A673 (cell line): ENCODE results near the gene OR2A14. TPM values are rescaled to one million over a fixed set of nuclear protein-coding genes. Genes with fewer than 3 reads are reported as not detected.
A peak's percentile ranks its signal among the peaks of the same experiment; 100 is the strongest.
"Not testable (repeated sequence)": the region's sequence is repeated elsewhere in the genome, so short reads cannot be mapped to it uniquely, and the experiment has no call there.

Experiments
- BruUV-seq: library from RNA; stranded (reverse); fragments of 400-500 nt; replicated peaks from 2 replicates; lab custom pipeline; 2021; lab: Mats Ljungman, UMichigan
- CTCF ChIA-PET: fragments of 300-600 bp; sonication (Branson Sonifier 250); formaldehyde crosslinking; loops from one replicate; lab custom pipeline; 2022; ENCODE audit warnings: antibody characterized with exemption; lab: Charles Lee
- POLR2A ChIA-PET: fragments of 300-600 bp; sonication (Branson Sonifier 250); formaldehyde crosslinking; loops from one replicate; lab custom pipeline; 2022; ENCODE audit warnings: antibody characterized with exemption; ENCODE audit not compliant: low non-redundant PET; lab: Charles Lee
- DNase-seq: peaks from one replicate; pipeline ENCODE4 v3.0.0-alpha.2; 2015; ENCODE audit warnings: low spot score
- H3K27ac ChIP-seq: fragments of 200-600 bp; sonication (generic); 2 replicates; pipeline ENCODE4 v1.5.1; 2016; ENCODE audit warnings: mixed run types, low read depth, mild to moderate bottlenecking, mixed read lengths, antibody characterized with exemption, low read length; ENCODE audit not compliant: poor library complexity, severe bottlenecking
- H3K27me3 ChIP-seq: fragments of 200-600 bp; sonication (generic); replicated peaks from 2 replicates; pipeline ENCODE4 v1.6.1; 2017; ENCODE audit warnings: mixed run types, low read depth, mild to moderate bottlenecking, mixed read lengths, antibody characterized with exemption, low read length; ENCODE audit not compliant: insufficient read depth, poor library complexity
- H3K36me3 ChIP-seq: fragments of 200-600 bp; sonication (generic); 2 replicates; pipeline ENCODE4 v1.6.1; 2016; ENCODE audit warnings: mixed run types, mild to moderate bottlenecking, mixed read lengths, antibody characterized with exemption, low read length; ENCODE audit not compliant: insufficient read depth, poor library complexity, severe bottlenecking
- H3K4me1 ChIP-seq: fragments of 200-600 bp; sonication (generic); 2 replicates; pipeline ENCODE4 v1.6.1; 2017; ENCODE audit warnings: mixed run types, mild to moderate bottlenecking, mixed read lengths, antibody characterized with exemption, low read length; ENCODE audit not compliant: insufficient read depth, poor library complexity, severe bottlenecking
- H3K4me3 ChIP-seq: fragments of 200-600 bp; sonication (generic); 2 replicates; pipeline ENCODE4 v1.5.1; 2016; ENCODE audit warnings: low read depth, mixed run types, mild to moderate bottlenecking, mixed read lengths, low read length; ENCODE audit not compliant: poor library complexity, severe bottlenecking
- H3K9me3 ChIP-seq: fragments of 200-600 bp; sonication (generic); 2 replicates; pipeline ENCODE4 v1.6.1; 2016; ENCODE audit warnings: mixed run types, low read depth, mild to moderate bottlenecking, mixed read lengths, antibody characterized with exemption, low read length; ENCODE audit not compliant: poor library complexity, severe bottlenecking
- CTCF ChIP-seq: fragments of 300-800, 200-600 bp; sonication (generic); conservative IDR thresholded peaks from 2 replicates; pipeline ENCODE4 v1.5.1; 2017; ENCODE audit warnings: low read depth, mild to moderate bottlenecking, antibody characterized with exemption, low read length, moderate library complexity, mixed read lengths
- EZH2 ChIP-seq: fragments of 200-600 bp; sonication (generic); IDR thresholded peaks from 2 replicates; pipeline ENCODE4 v1.6.1; 2017; ENCODE audit warnings: borderline replicate concordance, low read depth, mild to moderate bottlenecking, mixed read lengths, antibody characterized with exemption, low read length; ENCODE audit not compliant: poor library complexity, severe bottlenecking
- intact Hi-C: fragments of 100-400 bp; cut with micrococcal nuclease; formaldehyde crosslinking; loops from one replicate; pipeline ENCODE4 v1.10.0; 2022; ENCODE audit not compliant: unreplicated experiment
- total RNA-seq: library from RNA; stranded (reverse); gene quantifications from 2 replicates; pipeline ENCODE4 v1.2.3, GENCODE V29; 2021

The OR2A14 gene
- total RNA-seq, 1 experiment from 2014 or later, result not detected

- no peak for DNase-seq
- no peak for TF ChIP-seq CTCF
- TF ChIP-seq EZH2, result no peak
- intact Hi-C loops, result no loop called here
- H3K36me3 ChIP-seq, result no peaks in the 10 kb centered on the region
- no peak overlapping the region for H3K4me3 ChIP-seq
- H3K4me1 ChIP-seq, result no peaks in the 10 kb centered on the region
- ChIA-PET CTCF (no interaction called here), POLR2A (no interaction called here)
- no peak overlapping the region for H3K27ac ChIP-seq
- H3K9me3 ChIP-seq, result no peaks in the 10 kb centered on the region
- no TSS peak for BruUV-seq
- no peaks in the 10 kb centered on the region for H3K27me3 ChIP-seq
These were observed 9.3 kb upstream of the OR2A14 start for GRCh38 chr7:144113651-144114050.

GRCh38 chr7:144118341-144118740 lies 4.6 kb upstream of the OR2A14 start:
- intact Hi-C loops, result no loop called here
- no TSS peak for BruUV-seq
- H3K4me1 ChIP-seq, result no peaks in the 10 kb centered on the region
- ChIA-PET CTCF (no interaction called here), POLR2A (no interaction called here)
- H3K27me3 ChIP-seq, result no peaks in the 10 kb centered on the region
- no peak for TF ChIP-seq EZH2
- no peak for TF ChIP-seq CTCF
- H3K4me3 ChIP-seq, result no peak overlapping the region
- no peaks in the 10 kb centered on the region for H3K36me3 ChIP-seq
- no peak overlapping the region for H3K27ac ChIP-seq
- DNase-seq, result no peak
- no peaks in the 10 kb centered on the region for H3K9me3 ChIP-seq

- Histone ChIP-seq H3K4me1 (no peaks in the 10 kb centered on the region), H3K36me3 (no peaks in the 10 kb centered on the region), H3K4me3 (no peak overlapping the region), H3K27me3 (no peaks in the 10 kb centered on the region), H3K9me3 (no peaks in the 10 kb centered on the region), H3K27ac (no peak overlapping the region)
- DNase-seq, result peak; percentile 85
- no TSS peak for BruUV-seq
- TF ChIP-seq CTCF (peak; percentile 94), EZH2 (no peak)
- ChIA-PET CTCF (interaction anchor here (0.6 to 1.2 kb wide), 5 partner anchors 11 to 393 kb away, joined by 3 to 10 read pairs (median 4); partner anchors contain the start of gene TCAF1), POLR2A (no interaction called here)
- intact Hi-C loops, result loop anchor here (10.0 kb wide), 1 partner anchor 223 kb away; the partner anchor contains the start of gene TCAF1
These were observed 4.8 kb downstream of the OR2A14 start for GRCh38 chr7:144127714-144128334.

GRCh38 chr7:144129601-144130000 lies 6.6 kb downstream of the OR2A14 start:
- BruUV-seq, H3K4me3 ChIP-seq, POLR2A ChIA-PET, CTCF ChIA-PET, H3K4me1 ChIP-seq, H3K27me3 ChIP-seq, H3K36me3 ChIP-seq, H3K9me3 ChIP-seq, DNase-seq, H3K27ac ChIP-seq: not testable (repeated sequence)
- intact Hi-C loops, result loop anchor here (10.0 kb wide), 1 partner anchor 225 kb away; the partner anchor contains the start of gene TCAF1
